A549 (cell line): ENCODE measurements around the gene CEACAM5. TPM values are rescaled to one million over a fixed set of nuclear protein-coding genes. Genes with fewer than 3 reads are reported as not detected.

Experiments
- ATAC-seq, 2 experiments: fragments of 200-7000 bp in 1 of 2; fragments of >200 bp in 1 of 2; cut with Nextera tagmentation in 1 of 2; cut with Tn5 transposase in 1 of 2; 3 replicates each; pipeline versions ENCODE4 v1.8.0 to v1.9.1; 2018 to 2020; ENCODE audit warnings: mild to moderate bottlenecking in 1 of 2, moderate library complexity in 1 of 2
- CTCF ChIA-PET: fragments of 300-600 bp; sonication (Branson Sonifier 250); formaldehyde crosslinking; extraction: SDS; loops from one replicate; lab custom pipeline; 2021; ENCODE audit warnings: antibody characterized with exemption, inconsistent platforms; lab: Yijun Ruan, JAX
- POLR2A ChIA-PET: fragments of 350-600 bp; formaldehyde crosslinking; extraction: SDS; loops from one replicate; lab custom pipeline; 2021; ENCODE audit warnings: antibody characterized with exemption, inconsistent platforms; lab: Yijun Ruan, JAX
- DNase-seq, 2 experiments: peaks; one replicate each; pipeline versions ENCODE4 v3.0.0 to v3.0.0-alpha.2; 2011 to 2016; ENCODE audit warnings: low read depth in 1 of 2, low spot score in 1 of 2
- FAIRE-seq: peaks from 2 replicates; lab custom pipeline; 2011; peaks lifted over from hg19 to GRCh38; lab: Jason Lieb, UNC
- H3K27ac ChIP-seq, 2 experiments: fragments of >200 bp; sonication (Bioruptor Twin); formaldehyde crosslinking; 3 replicates each; pipeline ENCODE4 v1.5.1; 2016 to 2017
- H3K4me1 ChIP-seq: fragments of >200 bp; sonication (Bioruptor Twin); formaldehyde crosslinking; 3 replicates; pipeline ENCODE4 v1.6.1; 2016
- H3K4me2 ChIP-seq: fragments of >200 bp; sonication (Bioruptor Twin); formaldehyde crosslinking; 3 replicates; pipeline ENCODE4 v1.6.1; 2016
- H3K4me3 ChIP-seq: fragments of >200 bp; sonication (Bioruptor Twin); formaldehyde crosslinking; 3 replicates; pipeline ENCODE4 v1.5.1; 2016
- H3K9me3 ChIP-seq: fragments of >200 bp; sonication (Bioruptor Twin); formaldehyde crosslinking; 3 replicates; pipeline ENCODE4 v1.6.1; 2016
- CHD4 ChIP-seq: fragments of 200-600 bp; sonication (generic); IDR thresholded peaks from 2 replicates; pipeline ENCODE4 v1.6.1; 2016; ENCODE audit warnings: antibody characterized with exemption, mild to moderate bottlenecking, borderline replicate concordance
- EHMT2 ChIP-seq: fragments of 200-600 bp; sonication (generic); IDR thresholded peaks from 2 replicates; pipeline ENCODE4 v1.6.1; 2016; ENCODE audit warnings: antibody characterized with exemption, low read depth, mild to moderate bottlenecking, moderate library complexity
- GATA3 ChIP-seq: IDR thresholded peaks from 2 replicates; pipeline ENCODE4 v1.6.1; 2012; ENCODE audit warnings: borderline replicate concordance
- HDAC2 ChIP-seq: fragments of 200-600 bp; sonication (generic); IDR thresholded peaks from 2 replicates; pipeline ENCODE4 v1.6.1; 2016
- JUN ChIP-seq, 2 experiments: fragments of >200 bp; sonication (Bioruptor Twin); formaldehyde crosslinking; IDR thresholded peaks; 2 replicates in 1 of 2; 3 replicates in 1 of 2; pipeline ENCODE4 v1.6.1; 2016 to 2017
- JUNB ChIP-seq: fragments of >200 bp; sonication (Bioruptor Twin); formaldehyde crosslinking; IDR thresholded peaks from 2 replicates; pipeline ENCODE4 v1.6.1; 2016
- KDM5A ChIP-seq: fragments of 200-600 bp; sonication (generic); IDR thresholded peaks from 2 replicates; pipeline ENCODE4 v1.6.1; 2016; ENCODE audit warnings: antibody characterized with exemption, mild to moderate bottlenecking
- MAFK ChIP-seq: fragments of 450-650 bp; IDR thresholded peaks from 2 replicates; pipeline ENCODE4 v1.6.1; 2014; ENCODE audit not compliant: partially characterized antibody
- MYC ChIP-seq: IDR thresholded peaks from 2 replicates; pipeline ENCODE4 v1.6.1; 2012; ENCODE audit warnings: mild to moderate bottlenecking, inconsistent platforms, low read length, improper control_type of control experiment, borderline replicate concordance
- PHF8 ChIP-seq: fragments of 200-600 bp; sonication (generic); IDR thresholded peaks from 2 replicates; pipeline ENCODE4 v1.6.1; 2016; ENCODE audit warnings: low read depth, mild to moderate bottlenecking, antibody characterized with exemption, moderate library complexity, borderline replicate concordance
- RAD21 ChIP-seq, 2 experiments: fragments of >200 bp in 1 of 2; sonication (Bioruptor Twin) in 1 of 2; formaldehyde crosslinking in 1 of 2; IDR thresholded peaks in 1 of 2; conservative IDR thresholded peaks in 1 of 2; 2 replicates in 1 of 2; 3 replicates in 1 of 2; pipeline ENCODE4 v1.6.1; 2012 to 2018; ENCODE audit warnings: inconsistent platforms in 1 of 2
- SMC3 ChIP-seq: fragments of >200 bp; sonication (Bioruptor Twin); formaldehyde crosslinking; IDR thresholded peaks from 3 replicates; pipeline ENCODE4 v1.6.1; 2018; ENCODE audit warnings: inconsistent platforms
- TFCP2L1 ChIP-seq: fragments of 250-450 bp; sonication (Bioruptor Pico); IDR thresholded peaks from 2 replicates; pipeline ENCODE4 v1.5.0; 2021; ENCODE audit warnings: mild to moderate bottlenecking
- ZC3H11A ChIP-seq: fragments of 450-650 bp; IDR thresholded peaks from 2 replicates; pipeline ENCODE4 v1.6.1; 2014; ENCODE audit warnings: antibody characterized with exemption, mild to moderate bottlenecking
- WGBS: methylation state at CpG from one replicate; pipeline ENCODE4 v1.1.6; 2017; ENCODE audit errors: missing lambda C conversion rate; 5-methylcytosine and 5-hydroxymethylcytosine counted together
- polyA plus RNA-seq, 4 experiments: library from polyadenylated mRNA; depleted of rRNA in 3 of 4; stranded (reverse); fragments of >200 nt; fragmentation: RNase III in 1 of 4; extraction: RNeasy Plus Mini Kit Qiagen cat#74134 plus additional on column Dnase treatment in 1 of 4; gene quantifications; 2 replicates in 3 of 4; 3 replicates in 1 of 4; pipeline ENCODE4 v1.2.3, GENCODE V29; 2011 to 2017
- TF ChIP-seq, protein P1 (sequence below): fragments of >200 bp; sonication (Bioruptor Twin); formaldehyde crosslinking; IDR thresholded peaks from 3 replicates; pipeline ENCODE4 v1.5.1; 2016
- TF ChIP-seq, protein P2 (sequence below): fragments of >200 bp; sonication (Bioruptor Twin); formaldehyde crosslinking; IDR thresholded peaks from 2 replicates; pipeline ENCODE4 v1.6.1; 2016

Gene CEACAM5
- polyA plus RNA-seq, 2 of the 4 experiments (the other 2 are of a cell fraction) = 1.3 TPM; not detected in 1

DNA sequence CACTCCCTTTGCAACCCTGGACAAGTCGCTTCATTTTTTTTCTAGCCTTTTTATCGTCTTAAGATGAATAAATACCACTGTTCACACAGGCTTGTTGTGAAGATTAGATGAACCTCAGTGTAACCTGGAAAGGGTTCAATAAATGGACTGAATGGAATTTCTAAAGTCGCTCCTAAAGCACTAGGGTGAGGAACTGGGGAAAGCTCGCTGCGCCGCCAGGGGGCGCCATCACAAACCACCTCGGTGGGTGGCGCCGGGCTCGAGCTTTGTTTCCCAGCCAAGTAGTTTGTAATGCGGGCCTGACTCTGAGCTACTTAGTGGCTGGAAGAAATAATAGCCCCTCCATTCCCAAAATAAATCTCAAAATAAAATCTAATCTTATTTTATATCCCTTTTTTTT lies 44.7 kb downstream of the CEACAM5 start:
- 8% methylated on average over 12 of the region's 12 CpGs for WGBS
- DNase-seq = peak; percentile 65 to 74
- ATAC-seq = peak; percentile 31 to 85; a peak in 3 of 6 replicates
- H3K4me2 ChIP-seq = no peak overlapping the region
- H3K27ac ChIP-seq = no peak overlapping the region
- no peak overlapping the region for H3K4me3 ChIP-seq
- no peaks in the 10 kb centered on the region for H3K4me1 ChIP-seq
- no peak for TF ChIP-seq MAFK
- TF ChIP-seq, protein P1, sequence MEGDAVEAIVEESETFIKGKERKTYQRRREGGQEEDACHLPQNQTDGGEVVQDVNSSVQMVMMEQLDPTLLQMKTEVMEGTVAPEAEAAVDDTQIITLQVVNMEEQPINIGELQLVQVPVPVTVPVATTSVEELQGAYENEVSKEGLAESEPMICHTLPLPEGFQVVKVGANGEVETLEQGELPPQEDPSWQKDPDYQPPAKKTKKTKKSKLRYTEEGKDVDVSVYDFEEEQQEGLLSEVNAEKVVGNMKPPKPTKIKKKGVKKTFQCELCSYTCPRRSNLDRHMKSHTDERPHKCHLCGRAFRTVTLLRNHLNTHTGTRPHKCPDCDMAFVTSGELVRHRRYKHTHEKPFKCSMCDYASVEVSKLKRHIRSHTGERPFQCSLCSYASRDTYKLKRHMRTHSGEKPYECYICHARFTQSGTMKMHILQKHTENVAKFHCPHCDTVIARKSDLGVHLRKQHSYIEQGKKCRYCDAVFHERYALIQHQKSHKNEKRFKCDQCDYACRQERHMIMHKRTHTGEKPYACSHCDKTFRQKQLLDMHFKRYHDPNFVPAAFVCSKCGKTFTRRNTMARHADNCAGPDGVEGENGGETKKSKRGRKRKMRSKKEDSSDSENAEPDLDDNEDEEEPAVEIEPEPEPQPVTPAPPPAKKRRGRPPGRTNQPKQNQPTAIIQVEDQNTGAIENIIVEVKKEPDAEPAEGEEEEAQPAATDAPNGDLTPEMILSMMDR = peak; percentile 91
- no peak for TF ChIP-seq PHF8
- peak; percentile 47 to 51 for TF ChIP-seq RAD21 (conservative IDR thresholded peaks at IDR 0.05 in 1 of 2, IDR thresholded peaks at IDR 0.05 in 1 of 2)
- TF ChIP-seq HDAC2 = no peak
- no peak for TF ChIP-seq JUNB
- TF ChIP-seq SMC3 = peak; percentile 80
- TF ChIP-seq ZC3H11A = no peak
- TF ChIP-seq TFCP2L1 (CRISPR knock-in tag) = no peak
- FAIRE-seq = peak; percentile 73
- POLR2A ChIA-PET = interaction anchor here (0.7 kb wide), 2 partner anchors 120 to 1309 kb away, joined by 3 read pairs; no protein-coding TSS in a partner anchor
- CTCF ChIA-PET = interaction anchor here (0.6 to 16.6 kb wide), 59 partner anchors 10 to 1806 kb away, joined by 3 to 474 read pairs (median 6); partner anchors contain the start of genes CEACAM3 and CEACAM7
- no peaks in the 10 kb centered on the region for H3K9me3 ChIP-seq

DNA sequence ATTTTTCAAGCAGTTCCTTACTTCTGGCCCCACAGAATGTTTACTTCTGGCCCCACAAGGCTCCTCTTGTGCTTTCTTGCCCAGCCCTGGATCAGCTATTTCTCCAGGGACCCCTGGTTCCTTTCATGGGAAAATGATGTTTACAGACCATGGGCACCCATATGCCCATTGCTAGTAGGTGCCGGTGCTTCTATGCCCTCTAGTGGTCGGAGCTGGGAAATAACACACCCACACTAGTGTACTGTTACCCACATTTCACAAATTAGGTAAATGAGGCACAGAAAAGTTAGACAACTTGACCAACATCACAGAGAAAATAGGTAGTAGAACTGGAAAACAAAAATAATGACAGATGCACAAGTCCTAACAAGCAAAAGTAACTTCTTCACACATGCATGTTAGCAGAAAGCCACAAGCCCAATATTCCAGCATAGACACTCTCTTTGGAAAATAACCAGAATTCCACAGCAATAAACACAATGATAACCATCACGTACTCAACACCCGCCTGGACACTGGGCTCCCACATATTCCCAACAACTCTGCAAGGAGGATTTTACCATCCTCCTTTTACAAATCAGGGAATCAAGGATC lies 45.6 kb downstream of the CEACAM5 start:
- ChIA-PET CTCF (interaction anchor here (0.6 to 16.6 kb wide), 46 partner anchors 11 to 1807 kb away, joined by 3 to 474 read pairs (median 10); partner anchors contain the start of genes CEACAM3 and CEACAM7), POLR2A (interaction anchor here (0.7 kb wide), 1 partner anchor 1309 kb away, joined by 3 read pairs; no protein-coding TSS in a partner anchor)
- WGBS = under 1% methylated on average over 4 of the region's 4 CpGs
- H3K27ac ChIP-seq = no peak overlapping the region
- FAIRE-seq (peak; percentile 100), ATAC-seq (peak; percentile 61 to 91; a peak in 5 of 6 replicates), DNase-seq (peak; percentile 47 to 69)
- no peaks in the 10 kb centered on the region for H3K4me1 ChIP-seq
- no peak overlapping the region for H3K4me3 ChIP-seq
- H3K9me3 ChIP-seq = no peaks in the 10 kb centered on the region
- TF ChIP-seq JUN (IDR thresholded peaks at IDR 0.05) (no peak), EHMT2 (0 out of 2 replicates have a peak, but pooled peaks have one; percentile 9), KDM5A (no peak), SMC3 (peak; percentile 31; the same call in 1 of the 3 replicates), GATA3 (no peak), CHD4 (0 out of 2 replicates have a peak, but pooled peaks have one; percentile 8), RAD21 (conservative IDR thresholded peaks at IDR 0.05 in 1 of 2, IDR thresholded peaks at IDR 0.05 in 1 of 2) (peak; percentile 45 to 66), MYC (no peak)
- TF ChIP-seq, protein P2, sequence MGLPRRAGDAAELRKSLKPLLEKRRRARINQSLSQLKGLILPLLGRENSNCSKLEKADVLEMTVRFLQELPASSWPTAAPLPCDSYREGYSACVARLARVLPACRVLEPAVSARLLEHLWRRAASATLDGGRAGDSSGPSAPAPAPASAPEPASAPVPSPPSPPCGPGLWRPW = no peak
- TF ChIP-seq, protein P1 = peak; percentile 87
- H3K4me2 ChIP-seq = no peak overlapping the region
